Renal pelvis (tissue), 4 donors: ENCODE data around the gene TH. TPM values are rescaled to one million over a fixed set of nuclear protein-coding genes. Genes with fewer than 3 reads are reported as not detected.

Experiments
- DNase-seq: peaks from one replicate; pipeline ENCODE4 v3.0.0-alpha.2; 2013
- polyA plus RNA-seq, 3 donors: library from polyadenylated mRNA; unstranded; fragments of 120-200 nt; gene quantifications; one replicate each; pipeline ENCODE4 v1.2.1, GENCODE V29; 2013; ENCODE audit not compliant: insufficient read length in 3 of 3

TH gene
- polyA plus RNA-seq, 3 donors: 1.5 to 1.7 (median 1.6) TPM

DNA sequence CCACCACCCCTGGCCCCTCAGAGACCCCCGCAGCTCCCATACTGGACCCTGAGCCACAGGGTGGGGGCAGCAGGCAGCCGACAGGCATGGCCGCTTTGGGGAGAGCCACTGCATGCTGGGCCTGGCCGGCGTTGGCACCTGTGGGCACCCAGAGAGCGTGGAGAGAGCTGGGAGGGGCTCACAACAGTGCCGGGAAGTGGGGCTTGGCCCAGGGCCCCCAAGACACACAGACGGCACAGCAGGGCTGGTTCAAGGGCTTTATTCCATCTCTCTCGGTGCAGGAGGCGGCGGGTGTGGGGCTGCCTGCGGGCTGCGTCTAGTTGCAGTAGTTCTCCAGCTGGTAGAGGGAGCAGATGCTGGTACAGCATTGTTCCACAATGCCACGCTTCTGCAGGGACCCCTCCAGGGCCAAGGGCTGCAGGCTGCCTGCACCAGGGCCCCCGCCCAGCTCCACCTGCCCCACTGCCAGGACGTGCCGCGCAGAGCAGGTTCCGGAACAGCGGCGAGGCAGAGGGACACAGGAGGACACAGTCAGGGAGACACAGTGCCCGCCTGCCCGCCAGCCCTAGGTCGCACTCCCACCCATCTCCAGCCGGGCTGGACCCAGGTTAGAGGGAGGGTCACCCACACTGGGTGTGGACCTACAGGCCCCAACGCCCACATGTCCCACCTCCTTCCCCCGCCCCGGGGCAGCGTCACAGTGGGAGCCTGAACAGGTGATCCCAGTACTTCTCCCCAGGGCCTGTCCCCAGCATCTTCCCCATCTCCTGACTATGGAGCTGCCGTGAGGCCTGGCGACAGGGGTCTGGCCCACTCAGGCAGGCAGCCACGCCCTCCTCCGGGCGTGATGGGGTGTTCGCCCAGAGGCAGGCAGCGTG, 11.8 kb downstream of the TH start:
- no peak for DNase-seq

DNA sequence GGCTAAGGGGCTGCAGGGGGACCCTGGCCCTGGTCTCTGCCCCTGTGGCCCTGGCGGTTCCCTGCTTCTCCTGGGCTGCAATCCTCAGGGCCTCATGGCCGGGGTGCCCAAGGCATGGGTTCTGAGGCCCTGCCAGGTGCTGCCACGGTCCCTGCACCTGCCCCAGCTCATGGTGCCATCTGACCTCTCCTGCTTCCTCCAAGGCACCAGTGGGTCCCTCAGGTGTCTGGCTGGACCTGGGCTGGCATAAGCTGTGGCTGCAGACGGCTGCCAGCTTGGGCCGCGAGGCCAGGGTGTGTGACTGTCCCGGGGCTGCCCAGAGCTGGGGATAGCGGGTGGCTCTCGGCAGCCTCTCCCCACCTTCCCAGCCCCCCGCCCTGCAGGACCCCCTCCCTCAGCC, 12.6 kb downstream of the TH start:
- no peak for DNase-seq

- no peak for DNase-seq
Measured at GRCh38 chr11:2158296-2158737, 13.3 kb downstream of the TH start.

GRCh38 chr11:2157294-2158040, 14.1 kb downstream of the TH start:
- DNase-seq: no peak

GRCh38 chr11:2156416-2157182, 15.0 kb downstream of the TH start:
- DNase-seq: no peak

GRCh38 chr11:2155511-2155910, 16.1 kb downstream of the TH start:
- DNase-seq: no peak

DNA sequence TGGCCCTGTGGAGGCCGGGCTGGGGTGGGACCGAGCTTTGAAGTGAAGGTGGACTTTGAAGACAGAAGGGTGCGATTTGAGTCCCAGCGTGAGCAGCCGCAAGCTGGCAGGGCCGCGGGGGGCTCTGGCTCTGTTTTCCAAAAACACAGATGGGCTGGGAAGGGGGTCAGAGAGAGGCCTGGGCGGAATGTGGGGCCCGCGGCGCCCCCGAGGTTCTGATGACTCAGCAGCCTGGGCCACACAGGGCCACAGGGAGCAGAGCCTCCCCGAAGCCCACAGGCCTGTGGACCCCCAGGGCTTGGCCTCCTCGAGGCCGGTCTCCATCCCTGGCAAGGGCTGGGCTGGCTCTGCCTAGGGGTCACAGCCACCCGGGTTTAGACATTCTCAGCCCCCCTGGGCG, 16.7 kb downstream of the TH start:
- DNase-seq: no peak

DNA sequence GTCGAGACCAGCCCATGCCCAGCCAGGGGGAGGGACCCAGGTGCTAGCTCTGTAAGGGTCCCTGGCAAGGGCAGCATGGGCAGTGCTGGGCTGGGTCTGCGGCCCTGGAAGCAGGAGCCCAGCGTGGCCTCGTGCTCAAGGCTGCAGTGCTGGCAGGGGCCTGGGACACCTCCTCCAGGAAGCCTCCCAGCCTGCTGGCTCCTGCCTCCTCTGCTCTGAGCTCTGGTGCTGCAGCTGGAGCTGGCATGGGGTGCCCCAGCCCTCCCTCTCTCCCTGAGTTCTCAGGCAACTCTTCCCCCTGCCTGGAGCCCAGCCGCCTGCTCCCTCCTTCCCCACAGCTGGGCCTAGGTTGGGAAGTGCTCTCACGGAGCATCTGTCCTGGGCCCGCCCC, 17.4 kb downstream of the TH start:
- DNase-seq: no peak

- DNase-seq: no peak
Measured at GRCh38 chr11:2153581-2154194, 17.9 kb downstream of the TH start.

DNA sequence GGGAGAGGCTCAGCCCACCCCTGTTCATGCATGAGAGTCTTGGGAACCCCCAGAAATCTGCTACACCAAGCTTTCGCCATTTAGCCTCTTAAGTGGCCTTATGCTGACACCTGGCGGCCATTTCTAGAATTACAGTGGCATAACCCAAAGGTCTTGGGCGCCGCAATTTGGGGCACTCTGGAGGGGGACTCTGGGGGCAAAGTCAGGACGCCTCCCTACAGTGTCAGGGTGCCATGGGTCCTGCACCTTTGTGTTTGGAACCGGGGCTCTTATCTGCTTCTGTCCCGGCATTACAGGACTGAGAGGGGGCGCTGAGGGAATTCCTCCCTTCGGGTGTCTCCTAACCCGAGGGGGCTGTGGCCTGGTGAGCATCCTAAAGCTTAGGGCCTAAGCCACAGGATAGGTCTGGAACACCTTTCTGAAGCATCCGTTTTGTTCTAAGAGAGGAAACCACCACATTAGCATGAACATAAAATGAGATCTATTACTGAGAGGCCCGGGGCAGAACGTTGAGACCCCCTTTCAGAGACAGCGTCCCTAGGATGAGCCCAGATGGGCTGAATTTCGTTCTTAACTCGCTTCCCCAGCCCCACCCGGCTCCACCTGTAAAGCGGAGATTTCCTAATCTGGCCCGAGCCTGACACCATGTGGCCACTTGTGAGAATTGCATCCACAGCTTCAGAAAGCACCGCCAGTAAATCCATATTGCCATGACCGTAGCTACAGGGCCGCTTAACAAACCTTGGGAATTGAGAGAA, 19.9 kb downstream of the TH start:
- DNase-seq: peak; percentile 77

- no peak for DNase-seq
Measured at GRCh38 chr11:2149864-2150847, 21.5 kb downstream of the TH start.

- no peak for DNase-seq
Measured at GRCh38 chr11:2149460-2149859, 22.2 kb downstream of the TH start.

GRCh38 chr11:2148595-2148994, 23.0 kb downstream of the TH start:
- no peak for DNase-seq

GRCh38 chr11:2147391-2147790, 24.2 kb downstream of the TH start:
- no peak for DNase-seq

GRCh38 chr11:2146051-2146450, 25.6 kb downstream of the TH start:
- DNase-seq: no peak

DNA sequence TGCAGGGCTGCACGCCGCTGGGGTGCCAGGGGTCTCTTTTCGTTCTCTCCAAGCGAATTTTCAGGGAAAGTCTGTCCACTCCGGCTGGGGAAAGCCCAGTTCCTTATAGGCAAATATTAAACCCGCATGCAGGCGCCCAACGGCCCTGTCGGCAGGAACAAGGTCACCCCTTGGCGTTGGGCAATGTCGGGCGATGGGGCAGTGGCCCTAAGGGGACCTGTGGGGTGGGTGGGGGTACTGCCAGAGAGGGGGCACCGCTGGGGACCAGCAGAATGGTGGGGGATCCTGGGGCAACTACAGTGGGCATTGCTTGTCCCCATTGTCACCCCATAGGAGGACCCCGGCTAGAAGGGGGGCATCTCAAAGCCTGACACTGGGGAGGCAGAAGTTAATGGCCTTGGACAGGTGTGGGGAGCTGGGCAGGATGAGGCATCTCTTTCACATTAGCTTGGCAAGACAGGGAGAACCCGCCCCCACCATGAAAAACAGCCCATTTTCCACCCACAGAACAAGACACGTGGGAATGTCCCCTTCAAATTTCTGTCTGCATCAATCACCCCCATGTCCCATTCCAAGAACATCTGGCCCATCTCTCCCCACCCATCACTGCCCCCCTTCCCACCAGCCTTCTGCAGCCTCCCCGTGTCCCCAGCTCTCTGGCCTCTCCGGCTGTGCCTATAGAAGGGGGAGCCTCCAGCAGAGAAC, 26.9 kb downstream of the TH start:
- DNase-seq: no peak

DNA sequence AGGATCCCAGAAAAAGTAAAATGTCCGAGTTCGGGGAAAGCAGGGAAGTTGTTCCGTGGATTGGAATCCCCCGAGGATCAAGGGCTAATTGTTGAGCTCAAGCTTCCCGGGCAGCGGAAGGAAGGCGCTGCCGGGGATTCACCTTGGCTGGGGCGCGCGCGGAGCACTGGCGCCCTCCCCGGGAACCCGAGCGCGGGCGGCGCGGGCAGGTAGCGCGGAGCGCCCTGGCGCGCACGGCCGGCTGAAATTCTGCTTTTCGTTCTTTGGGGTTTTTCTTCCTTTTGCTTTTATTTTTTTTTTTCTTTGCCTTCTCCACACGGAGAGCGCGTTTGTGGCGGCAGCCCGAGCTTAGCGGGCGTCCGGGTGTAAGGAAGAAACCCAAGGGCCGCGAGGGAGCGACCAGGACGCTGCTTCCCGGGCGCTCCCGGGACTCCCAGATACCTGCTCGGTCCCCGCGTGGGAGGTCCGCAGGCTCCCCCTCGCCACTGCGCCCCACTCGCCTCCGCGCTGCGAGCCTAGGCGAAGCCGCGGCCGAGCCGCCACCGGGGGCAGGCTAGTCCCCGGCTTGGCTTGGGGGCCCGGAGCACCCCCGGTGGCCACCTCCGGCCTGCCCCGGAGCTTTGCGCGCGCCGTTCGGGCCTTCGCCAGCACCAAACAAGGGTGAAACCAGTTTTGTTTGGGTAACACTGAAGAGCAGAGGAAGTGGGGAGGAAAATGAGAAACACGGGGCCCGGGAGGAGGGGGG, 27.6 kb downstream of the TH start:
- DNase-seq: no peak

DNA sequence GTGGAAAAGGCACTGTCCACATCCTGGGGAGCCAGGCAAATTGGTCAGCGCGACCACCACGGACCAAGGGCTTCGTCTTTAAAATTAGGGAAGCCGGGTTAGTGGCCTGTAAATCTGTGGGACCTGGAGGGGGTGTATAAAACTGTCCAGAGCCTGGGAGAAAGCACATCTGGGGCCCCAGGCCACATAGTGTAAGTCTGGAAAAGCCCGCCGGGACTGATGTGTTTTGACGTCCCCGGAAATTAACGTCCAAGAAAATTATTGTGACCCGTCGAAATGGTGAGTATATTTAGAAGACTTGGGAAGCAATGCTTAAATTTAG, 28.2 kb downstream of the TH start:
- DNase-seq: no peak

DNA sequence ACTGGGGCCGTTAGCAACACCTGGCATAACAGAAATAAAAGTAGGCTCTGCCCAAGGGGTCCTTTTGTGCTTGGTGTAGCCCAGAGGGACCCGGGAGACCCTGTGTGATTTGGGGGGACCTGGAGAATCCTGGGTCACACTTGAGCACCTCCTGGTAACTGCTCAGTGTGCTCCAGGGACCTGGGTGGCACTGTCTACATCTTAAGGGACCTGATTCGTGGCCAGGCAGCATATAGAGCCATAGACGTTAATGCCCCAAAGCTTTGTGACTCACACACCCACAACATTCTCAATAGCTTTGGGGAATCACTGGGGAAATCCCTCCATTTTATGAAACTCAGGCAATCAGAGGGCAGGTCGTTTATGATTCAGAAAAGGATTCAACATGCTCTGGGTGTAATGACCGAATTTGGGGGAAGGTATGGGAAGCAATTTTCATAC, 28.8 kb downstream of the TH start:
- no peak for DNase-seq
